Nucleus accumbens (tissue), 56 donors: Measurements from ENCODE around the gene IRF7.

Source experiments
- DNase-seq, 56 donors: peaks; one replicate each; lab custom pipeline; 2025; lab: John Stamatoyannopoulos, UW

The IRF7 gene

GRCh38 chr11:641806-642370 lies 26.1 kb upstream of the IRF7 start:
- no peak for DNase-seq

- no peak for DNase-seq
Observed at GRCh38 chr11:640021-640706, 24.4 kb upstream of the IRF7 start.

- DNase-seq: no peak
Observed at GRCh38 chr11:639332-639955, 23.7 kb upstream of the IRF7 start.

- no peak for DNase-seq
Observed at GRCh38 chr11:638631-639331, 23.0 kb upstream of the IRF7 start.

- no peak for DNase-seq
Observed at GRCh38 chr11:637593-638521, 22.1 kb upstream of the IRF7 start.

GRCh38 chr11:637333-637592 lies 21.5 kb upstream of the IRF7 start:
- no peak for DNase-seq

- peak in 1 of 56 donors; percentile 43 for DNase-seq
Observed at GRCh38 chr11:636511-637332, 21.0 kb upstream of the IRF7 start, which contains the start of gene DRD4. DRD4 (plus strand) TSS chr11:637269; CDS start chr11:637305, 36 bp downstream.

- DNase-seq: no peak
Observed at GRCh38 chr11:635945-636510, 20.3 kb upstream of the IRF7 start.

GRCh38 chr11:630871-631270 lies 15.1 kb upstream of the IRF7 start:
- DNase-seq: no peak

- no peak for DNase-seq
Observed at GRCh38 chr11:629237-629583, 13.5 kb upstream of the IRF7 start.

GRCh38 chr11:628056-628455 lies 12.3 kb upstream of the IRF7 start:
- DNase-seq: no peak

GRCh38 chr11:627308-627576 lies 11.5 kb upstream of the IRF7 start:
- DNase-seq: no peak

GRCh38 chr11:626475-627307 lies 10.9 kb upstream of the IRF7 start, which contains the start of gene SCT:
SCT (minus strand) TSS chr11:627181; CDS start chr11:627143, 38 bp downstream.
- no peak for DNase-seq

GRCh38 chr11:625636-626268 lies 10.0 kb upstream of the IRF7 start:
- DNase-seq: no peak

- no peak for DNase-seq
Observed at GRCh38 chr11:624705-625635, 9.2 kb upstream of the IRF7 start, which contains the start of gene CDHR5. CDHR5 (minus strand) TSS chr11:624955; CDS start chr11:624902, 53 bp downstream.

GRCh38 chr11:623999-624704 lies 8.4 kb upstream of the IRF7 start:
- no peak for DNase-seq
